GM18517 (cell line): ENCODE results near the gene LDLRAD4.

Experiments used
- ATAC-seq: cut with Tn5 transposase; IDR thresholded peaks from one replicate; pipeline ENCODE4 v1.9.1; 2021; ENCODE audit warnings: mild to moderate bottlenecking, moderate library complexity; ENCODE audit not compliant: unreplicated experiment

Gene LDLRAD4

GRCh38 chr18:13496691-13497281 is 278.2 kb downstream of the LDLRAD4 start:
- ATAC-seq = no peak

GRCh38 chr18:13499803-13500202 is 281.2 kb downstream of the LDLRAD4 start:
- ATAC-seq = no peak

GRCh38 chr18:13500227-13500865 is 281.8 kb downstream of the LDLRAD4 start:
- ATAC-seq = no peak

- no peak for ATAC-seq
Measured at GRCh38 chr18:13500869-13501542, 282.4 kb downstream of the LDLRAD4 start.

GRCh38 chr18:13501543-13501887 is 283.0 kb downstream of the LDLRAD4 start:
- no peak for ATAC-seq

GRCh38 chr18:13501891-13502290 is 283.3 kb downstream of the LDLRAD4 start:
- ATAC-seq = peak; percentile 98

- ATAC-seq = no peak
Measured at GRCh38 chr18:13502585-13502984, 284.0 kb downstream of the LDLRAD4 start.

- ATAC-seq = no peak
Measured at GRCh38 chr18:13503836-13504235, 285.3 kb downstream of the LDLRAD4 start.

- no peak for ATAC-seq
Measured at GRCh38 chr18:13505780-13506345, 287.3 kb downstream of the LDLRAD4 start.

GRCh38 chr18:13510594-13510993 is 292.0 kb downstream of the LDLRAD4 start:
- ATAC-seq = no peak

GRCh38 chr18:13511961-13512577 is 293.5 kb downstream of the LDLRAD4 start:
- ATAC-seq = no peak

GRCh38 chr18:13513021-13513420 is 294.5 kb downstream of the LDLRAD4 start:
- ATAC-seq = no peak

- ATAC-seq = no peak
Measured at GRCh38 chr18:13513481-13513880, 294.9 kb downstream of the LDLRAD4 start.

- ATAC-seq = no peak
Measured at GRCh38 chr18:13514558-13514957, 296.0 kb downstream of the LDLRAD4 start.

- no peak for ATAC-seq
Measured at GRCh38 chr18:13516855-13517254, 298.3 kb downstream of the LDLRAD4 start.

GRCh38 chr18:13517369-13517768 is 298.8 kb downstream of the LDLRAD4 start:
- no peak for ATAC-seq

- no peak for ATAC-seq
Measured at GRCh38 chr18:13518382-13518781, 299.8 kb downstream of the LDLRAD4 start.

- no peak for ATAC-seq
Measured at GRCh38 chr18:13520306-13520705, 301.7 kb downstream of the LDLRAD4 start.

- no peak for ATAC-seq
Measured at GRCh38 chr18:13520741-13521140, 302.2 kb downstream of the LDLRAD4 start.

- ATAC-seq = no peak
Measured at GRCh38 chr18:13521418-13521817, 302.9 kb downstream of the LDLRAD4 start.

- no peak for ATAC-seq
Measured at GRCh38 chr18:13522256-13522655, 303.7 kb downstream of the LDLRAD4 start.
